ENCODE data around the gene SLC16A4.
A peak's percentile ranks its signal among the peaks of the same experiment; 100 is the strongest.
"Not testable (repeated sequence)": the region's sequence is repeated elsewhere in the genome, so short reads cannot be mapped to it uniquely, and the experiment has no call there.

The SLC16A4 gene

DNA sequence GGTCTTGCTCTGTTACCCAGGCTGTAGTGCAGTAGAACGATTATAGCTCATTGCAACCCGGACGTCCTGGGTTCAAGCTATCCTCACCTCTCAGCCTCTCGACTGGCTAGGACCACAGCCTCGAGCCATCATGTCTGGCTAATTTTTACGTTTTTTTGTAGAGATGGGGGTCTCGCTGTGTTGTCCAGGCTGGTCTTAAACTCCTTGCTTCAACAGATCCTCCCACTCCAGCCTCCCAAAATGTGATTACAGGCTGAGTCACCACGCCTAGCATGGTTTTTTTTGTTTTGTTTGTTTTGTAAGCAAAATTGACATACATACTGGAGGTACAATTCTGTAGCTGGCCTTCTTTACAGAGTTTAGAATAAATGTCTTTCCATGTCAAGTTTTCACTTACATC, 17.7 kb upstream of the SLC16A4 start:
- no peak for DNase-seq

DNA sequence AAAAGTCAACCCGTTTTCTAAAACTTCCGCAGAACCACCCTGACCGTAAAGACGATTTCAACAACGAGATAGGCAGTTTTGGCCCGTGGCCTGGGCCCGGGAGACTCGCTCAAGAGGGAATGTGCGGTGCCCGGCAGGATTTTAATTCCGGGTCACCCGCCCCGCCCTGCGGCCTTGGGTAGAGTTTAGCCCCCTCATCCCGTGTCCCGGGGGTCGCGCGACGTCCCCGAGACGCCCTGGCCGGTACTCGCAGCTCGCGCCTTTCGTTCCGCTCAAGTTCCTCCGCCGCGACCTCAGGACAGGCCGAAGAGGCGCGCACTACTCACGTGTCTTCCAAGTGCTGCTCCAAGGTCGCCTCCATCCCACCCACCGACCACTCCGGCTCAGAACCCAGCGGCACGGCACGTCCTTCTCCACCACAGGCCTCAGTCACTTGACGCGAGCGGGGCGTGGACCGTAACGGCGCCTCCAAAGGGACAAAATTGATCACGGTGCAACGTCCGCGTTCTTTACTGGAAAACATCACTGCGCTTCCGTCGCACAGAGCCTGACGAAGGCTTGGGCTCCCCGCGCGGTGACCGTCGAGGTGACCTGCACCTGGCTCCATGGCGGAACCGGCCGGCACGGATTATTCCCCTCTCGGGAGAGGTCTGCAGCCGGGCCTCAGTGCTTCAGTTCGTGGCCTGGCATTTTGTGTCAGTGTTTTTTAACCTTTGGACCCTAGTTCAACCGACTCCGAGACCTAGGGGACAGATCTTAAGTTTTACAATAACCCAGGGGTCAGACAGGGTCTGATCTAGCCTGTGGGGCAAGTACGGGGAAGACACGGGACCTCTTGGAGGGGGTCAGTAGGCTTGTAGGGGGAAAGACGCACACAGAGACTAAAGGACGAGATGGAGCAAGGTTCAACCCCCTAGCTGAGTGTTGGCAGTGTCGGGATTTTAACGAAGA, 16.7 kb upstream of the SLC16A4 start, which contains the start of gene LAMTOR5:
Gene LAMTOR5, minus strand, starts transcription at position 435 of the 951 bp plus-strand sequence. Its CDS starts 74 bp downstream, at position 361.
- peak; percentile 95 for DNase-seq

DNA sequence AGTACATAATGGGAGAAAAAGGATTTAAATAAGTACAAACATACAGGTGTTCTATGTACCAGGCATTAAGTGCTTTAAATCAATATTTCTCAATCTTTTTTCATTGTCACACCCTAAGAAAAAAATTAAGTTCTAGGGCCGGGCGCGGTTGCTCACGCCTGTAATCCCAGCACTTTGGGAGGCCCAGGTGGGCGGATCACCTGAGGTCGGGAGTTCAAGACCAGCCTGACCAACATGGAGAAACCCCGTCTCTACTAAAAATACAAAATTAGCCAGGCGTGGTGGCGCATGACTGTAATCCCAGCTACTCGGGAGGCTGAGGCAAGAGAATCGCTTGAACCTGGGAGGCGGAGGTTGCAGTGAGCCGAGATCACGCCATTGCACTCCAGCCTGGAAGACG, 15.6 kb upstream of the SLC16A4 start:
- DNase-seq: not testable (repeated sequence)

DNA sequence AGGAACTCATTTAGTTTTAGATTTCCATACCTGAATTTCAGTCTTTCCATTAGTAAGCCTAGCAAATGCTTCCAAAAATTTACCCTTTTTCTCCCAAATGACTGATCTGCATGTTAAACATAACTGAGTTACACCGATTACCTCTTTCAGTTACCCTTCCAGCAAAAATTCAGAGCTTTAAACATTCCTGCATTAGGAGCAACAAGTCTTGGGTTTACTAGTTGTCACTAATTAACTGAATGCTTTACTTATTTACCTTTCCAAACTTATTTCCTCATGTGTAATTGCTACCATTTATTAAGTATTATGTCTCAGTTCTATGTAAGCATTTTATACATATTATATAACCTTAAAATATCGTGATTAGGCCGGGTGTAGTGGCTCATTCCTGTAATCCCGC, 13.6 kb upstream of the SLC16A4 start:
- DNase-seq: no peak

DNA sequence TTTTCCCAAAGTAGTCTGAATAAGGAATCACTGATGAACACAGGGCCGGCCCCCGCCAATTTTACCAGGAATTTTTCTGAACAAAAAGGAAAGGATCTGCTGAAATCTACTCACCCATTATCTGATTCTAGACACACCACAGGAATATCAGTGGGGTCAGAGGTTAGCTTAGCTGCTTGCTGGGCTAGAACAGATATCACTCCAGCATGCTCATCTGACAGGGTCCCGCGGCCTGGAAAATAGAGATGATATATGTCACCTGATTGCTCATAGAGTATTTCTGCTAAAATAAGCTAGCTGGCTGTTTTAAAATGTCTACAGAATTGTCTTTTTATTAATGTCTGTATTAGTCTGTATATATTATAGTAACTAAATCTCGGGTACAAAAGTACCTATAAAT, 13.0 kb upstream of the SLC16A4 start:
- DNase-seq: no peak

DNA sequence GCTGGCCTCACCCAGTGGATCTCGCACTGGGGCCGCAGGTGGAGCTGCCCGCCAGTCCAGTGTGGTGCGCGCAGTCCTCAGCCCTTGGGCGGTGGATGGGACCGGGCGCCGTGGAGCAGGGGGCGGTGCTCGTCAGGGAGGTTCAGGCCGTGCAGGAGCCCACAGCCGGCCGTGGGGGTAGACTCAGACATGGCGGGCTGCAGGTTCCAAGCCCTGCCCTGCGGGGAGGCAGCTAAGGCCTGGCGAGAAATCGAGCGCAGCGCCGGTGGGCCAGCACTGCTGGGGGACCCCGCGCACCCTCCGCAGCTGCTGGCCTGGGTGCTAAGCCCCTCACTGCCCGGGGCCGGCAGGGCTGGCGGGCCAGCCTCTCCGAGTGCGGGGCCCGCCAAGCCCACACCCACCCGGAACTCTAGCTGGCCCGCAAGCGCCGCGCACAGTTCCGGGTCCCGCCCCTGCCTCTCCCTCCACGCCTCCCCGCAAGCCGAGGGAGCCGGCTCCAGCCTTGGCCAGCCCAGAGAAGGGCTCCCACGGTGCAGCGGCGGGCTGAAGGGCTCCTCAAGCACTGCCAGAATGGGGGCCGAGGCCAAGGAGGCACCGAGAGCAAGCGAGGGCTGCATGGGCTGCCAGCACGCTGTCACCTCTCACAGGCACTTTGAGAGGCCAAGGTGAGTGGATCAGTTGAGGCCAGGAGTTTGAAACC, 5.6 kb upstream of the SLC16A4 start:
- DNase-seq: not testable (repeated sequence)

DNA sequence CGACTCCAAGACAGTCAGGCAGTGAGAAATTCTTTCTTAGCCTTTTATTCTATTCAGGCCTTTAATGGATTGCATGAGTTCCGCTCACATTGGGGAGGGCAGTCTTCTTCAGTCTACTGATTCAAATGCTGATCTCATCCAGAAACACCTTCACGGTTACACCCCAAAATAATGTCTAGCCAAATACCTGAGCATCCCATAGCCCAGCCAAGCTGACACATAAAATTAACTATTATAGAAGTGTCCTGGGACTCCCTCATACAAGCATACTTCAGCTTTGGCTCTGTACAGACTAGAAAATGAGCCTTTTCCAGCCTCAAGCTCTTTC, 3.6 kb upstream of the SLC16A4 start:
- DNase-seq: no peak

DNA sequence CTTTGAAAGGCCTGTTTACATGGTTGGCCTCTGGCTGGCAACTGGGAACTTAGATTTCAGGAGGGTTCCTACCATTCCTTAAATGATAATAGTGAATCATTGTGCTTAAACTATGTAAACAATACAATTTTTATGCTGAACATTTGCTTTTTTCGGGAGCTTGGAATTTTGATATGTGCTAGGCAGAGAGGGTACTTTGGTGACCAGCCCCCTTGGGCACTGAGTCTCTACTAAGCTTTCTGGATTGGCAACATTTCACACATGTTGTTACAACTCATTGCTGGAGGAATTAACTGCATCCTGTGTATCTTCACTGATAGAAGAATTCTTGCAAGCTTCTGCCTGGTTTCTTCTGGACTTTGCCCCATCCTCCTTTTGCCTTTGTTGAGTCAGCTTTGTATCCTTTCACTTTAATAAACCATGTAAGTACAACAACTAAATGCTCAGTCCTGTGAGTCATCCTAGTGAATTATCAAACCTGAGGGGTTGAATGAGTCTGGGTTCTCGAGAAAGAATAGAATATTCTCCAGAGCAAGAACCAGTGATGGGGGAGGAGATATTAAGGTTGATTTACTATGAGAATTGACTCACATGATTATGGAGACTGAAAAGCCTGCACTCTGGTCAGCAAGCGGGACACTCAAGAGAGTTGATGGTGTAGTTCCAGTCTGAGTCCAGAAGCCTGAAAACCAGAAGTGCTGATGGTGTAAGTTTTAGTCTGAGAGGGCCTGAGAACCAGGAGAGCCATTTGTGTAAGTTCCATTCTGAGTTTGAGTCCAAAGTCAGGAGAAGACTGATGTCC, 3.1 kb upstream of the SLC16A4 start:
- no peak for DNase-seq

DNA sequence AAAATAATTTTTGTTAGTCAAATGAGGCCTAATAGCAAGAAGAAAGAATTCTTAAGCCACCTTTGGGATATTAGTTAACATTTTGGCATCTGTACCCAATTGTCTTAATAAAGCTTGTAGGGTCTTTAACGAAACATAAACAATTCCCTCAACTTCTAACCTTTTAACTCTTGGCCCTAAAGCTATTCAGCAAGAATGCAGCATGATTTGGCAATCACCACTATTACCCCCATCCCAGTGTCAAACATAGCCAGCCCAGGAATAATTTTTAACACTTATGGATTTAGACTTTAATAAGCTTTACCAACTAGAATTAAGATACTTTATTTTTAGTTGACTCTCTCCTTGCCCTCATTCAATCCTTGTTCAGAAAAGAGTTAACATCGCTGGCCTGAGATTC, 2.5 kb upstream of the SLC16A4 start:
- DNase-seq: no peak

DNA sequence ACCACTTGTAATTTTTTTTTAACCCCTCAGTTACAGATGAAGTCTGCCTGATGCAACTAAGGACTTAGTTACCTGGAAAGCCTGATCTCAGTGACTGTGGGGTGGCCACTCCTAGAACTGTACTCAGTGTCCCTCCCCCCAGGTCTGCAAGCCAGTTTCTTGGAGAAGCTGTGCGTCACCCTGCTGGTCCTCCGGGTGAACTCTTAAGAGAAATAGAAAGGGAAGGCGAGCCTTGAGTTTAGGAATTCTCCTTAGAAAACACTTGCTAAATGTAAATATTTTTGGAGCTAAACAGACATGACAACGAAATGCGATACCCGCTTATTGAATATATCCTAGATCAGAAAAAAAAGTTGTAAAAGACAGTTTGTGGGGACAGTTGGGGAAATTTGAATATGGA, 730 bp downstream of the SLC16A4 start:
- no peak for DNase-seq

DNA sequence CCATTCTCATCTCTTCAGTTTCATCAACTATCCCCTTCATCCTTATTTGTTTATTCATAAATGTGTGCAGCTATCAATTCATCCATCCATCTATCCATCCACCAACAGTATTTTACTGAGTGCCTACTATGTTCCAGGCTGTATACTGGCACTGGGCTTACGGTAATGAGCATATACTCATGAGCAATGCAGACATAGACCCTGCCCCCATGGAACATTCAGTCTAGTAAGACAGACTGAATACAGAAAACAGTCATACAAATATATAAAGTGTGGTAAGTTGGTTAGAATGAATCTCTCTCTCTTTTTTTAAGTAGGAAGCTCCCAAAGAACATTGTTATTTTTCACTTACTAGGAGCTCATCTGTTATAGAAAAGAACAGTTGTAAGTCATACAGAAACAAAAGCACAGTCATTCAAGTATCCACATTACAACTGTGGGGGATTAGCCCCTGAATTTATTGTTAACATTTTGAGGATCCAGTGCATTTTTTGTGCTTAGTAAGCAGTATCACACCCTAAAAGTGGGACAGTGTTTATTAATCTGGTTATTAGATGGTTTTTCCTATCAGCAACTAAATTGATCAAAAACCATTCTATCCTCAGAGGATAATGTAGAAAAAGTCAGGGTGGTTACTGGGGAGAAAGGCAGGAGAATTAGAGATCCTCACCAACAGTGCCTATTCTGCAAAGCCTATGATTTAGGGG, 3.6 kb downstream of the SLC16A4 start:
- no peak for DNase-seq

DNA sequence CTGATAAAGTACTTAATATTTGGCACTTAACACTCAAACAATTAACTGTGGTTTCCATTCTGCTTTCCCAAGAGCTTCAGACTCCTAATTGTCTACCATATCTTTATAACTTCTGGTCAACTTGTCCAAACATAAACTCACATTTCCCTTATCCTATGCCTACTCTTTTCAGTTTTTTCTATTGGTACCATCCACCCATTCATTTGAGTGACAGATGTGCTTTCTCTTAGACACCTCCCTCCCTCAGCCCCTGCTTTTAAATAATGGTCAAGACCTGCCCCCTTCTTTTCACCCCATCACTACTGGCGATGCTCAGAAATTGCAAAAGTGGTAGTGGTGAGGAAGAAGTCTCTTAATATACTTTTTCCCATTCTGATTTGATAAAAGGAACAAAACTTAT, 5.5 kb downstream of the SLC16A4 start:
- DNase-seq: no peak

DNA sequence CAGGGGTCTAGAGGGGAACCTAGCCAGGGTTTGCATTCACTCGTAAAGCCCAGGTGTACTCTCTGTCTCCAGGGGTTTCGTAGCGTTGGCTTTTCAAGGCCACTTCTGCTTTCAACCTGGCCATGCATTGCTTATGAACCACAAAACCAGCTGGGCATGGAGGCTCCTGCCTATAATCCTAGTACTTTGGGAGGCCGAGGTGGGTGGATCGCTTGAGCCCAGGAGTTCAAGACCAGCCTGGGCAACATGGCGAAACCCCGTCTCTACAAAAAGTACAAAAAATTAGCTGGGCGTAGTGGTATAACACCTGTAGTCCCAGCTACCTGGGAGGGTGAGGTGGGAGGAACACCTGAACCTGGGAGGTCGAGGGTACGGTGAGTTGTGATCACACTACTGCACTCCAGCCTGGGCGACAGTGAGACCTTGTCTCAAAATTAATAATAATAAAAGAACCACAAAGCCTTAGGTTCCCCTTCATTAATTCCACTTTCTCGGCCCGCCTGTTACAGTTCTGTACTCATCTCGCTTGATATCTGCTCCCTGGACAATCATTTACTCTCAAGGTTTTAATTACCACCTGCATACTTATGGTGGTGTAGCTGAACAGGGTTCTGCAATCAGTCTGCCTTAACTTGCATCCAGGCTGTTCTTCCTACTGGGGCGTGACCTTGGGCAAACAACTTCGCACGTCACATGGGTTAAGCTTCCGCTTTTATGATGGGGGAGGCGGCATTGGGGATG, 6.1 kb downstream of the SLC16A4 start:
- DNase-seq: no peak

DNA sequence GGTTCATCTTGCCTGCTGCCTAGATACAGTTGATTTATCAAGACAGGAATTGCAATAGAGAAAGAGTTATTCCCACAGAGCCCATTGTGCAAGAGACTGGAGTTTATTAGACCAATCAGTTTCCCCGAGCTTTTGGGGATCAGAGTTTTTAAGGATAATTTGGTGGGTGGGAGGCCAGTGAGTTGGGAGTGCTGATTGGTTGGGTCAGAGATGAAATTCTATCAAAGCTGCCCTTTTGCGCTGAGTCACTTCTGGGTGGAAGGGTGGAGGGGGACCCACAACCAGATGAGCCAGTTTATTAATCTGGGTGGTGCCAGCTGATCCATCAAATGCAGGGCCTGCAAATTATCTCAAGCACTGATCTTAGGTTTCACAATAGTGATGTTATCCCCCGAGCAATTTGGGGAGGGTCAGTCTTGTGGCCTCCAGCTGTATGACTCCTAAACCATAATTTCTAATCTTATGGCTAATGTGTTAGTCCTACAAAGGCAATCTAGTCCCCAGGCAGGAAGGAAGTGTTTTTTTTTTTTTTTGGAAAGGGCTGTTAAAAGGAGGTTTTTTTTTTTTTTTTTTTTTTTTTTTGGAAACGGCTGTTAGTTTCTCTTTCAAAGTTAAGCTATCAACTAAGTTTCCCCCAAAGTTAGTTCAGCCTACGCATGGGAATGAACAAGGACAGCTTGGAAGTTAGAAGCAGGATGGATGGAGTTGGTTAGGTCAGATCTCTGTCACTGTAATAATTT, 7.4 kb downstream of the SLC16A4 start:
- DNase-seq: no peak

DNA sequence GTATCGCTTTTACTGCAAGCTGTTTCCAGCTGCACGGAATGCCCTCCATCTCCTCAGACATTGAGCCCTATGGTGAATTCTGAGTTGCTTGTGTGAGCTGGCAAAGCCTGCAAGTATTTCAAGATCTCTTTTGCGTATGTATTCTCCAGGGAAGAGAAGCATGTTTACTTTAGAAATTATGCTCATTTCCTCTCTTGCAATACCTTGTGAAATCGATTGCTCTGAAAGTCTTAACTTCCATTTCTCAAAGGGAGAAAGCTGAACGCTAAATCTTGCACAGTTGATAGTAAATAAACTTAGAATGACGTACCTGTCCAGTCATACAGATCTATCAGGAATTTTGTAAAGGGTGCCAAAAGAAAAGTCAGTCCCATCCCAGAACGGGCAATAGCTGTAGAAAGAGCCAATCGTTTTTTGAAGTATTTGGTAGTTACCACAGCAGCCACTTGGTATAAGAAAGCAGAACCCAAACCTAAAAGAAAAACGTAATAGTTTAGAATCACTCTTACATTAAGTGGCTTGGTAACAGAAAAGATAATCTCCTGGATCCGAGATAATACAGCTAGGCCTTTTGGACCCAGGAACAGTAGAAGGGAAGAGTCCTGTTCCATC, 10.0 kb downstream of the SLC16A4 start:
- DNase-seq: no peak

DNA sequence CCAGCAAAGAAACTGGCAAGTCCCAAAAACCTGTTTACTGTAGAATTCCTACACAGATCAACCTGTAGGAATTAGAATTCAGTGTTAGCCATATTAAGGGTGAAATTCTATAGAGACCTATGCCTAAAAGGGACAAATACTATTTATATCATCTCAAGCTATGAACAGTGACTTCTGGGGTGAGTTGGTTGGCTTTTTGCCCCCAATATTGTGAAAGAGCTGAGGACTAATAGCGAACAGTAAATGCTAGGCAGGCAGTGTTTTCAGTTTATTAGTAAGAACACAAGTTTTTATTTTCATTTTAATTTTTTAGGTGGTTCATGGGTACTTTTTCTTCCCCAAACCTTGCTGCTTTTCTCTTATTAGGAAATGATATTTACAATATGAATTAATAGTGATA, 15.3 kb downstream of the SLC16A4 start:
- no peak for DNase-seq

DNA sequence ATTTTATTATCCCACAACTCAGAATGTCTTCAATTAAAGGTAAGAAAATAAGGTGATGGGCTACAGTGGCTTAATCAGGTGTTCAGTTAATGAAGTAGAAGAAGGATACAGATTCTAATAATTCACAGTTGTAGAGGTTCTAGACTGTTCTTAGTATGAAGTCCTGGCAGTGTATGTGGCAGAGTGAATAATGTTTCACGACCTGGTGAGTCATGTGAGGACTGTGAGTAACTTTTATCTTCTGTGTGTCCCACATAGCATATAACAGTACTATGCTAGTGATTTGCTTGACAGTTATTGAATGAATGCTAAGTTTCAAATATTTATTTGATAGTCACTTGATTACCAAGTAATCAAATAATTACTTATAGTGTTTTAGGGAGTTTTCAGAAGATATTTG, 20.0 kb downstream of the SLC16A4 start:
- peak; percentile 10 for DNase-seq

DNA sequence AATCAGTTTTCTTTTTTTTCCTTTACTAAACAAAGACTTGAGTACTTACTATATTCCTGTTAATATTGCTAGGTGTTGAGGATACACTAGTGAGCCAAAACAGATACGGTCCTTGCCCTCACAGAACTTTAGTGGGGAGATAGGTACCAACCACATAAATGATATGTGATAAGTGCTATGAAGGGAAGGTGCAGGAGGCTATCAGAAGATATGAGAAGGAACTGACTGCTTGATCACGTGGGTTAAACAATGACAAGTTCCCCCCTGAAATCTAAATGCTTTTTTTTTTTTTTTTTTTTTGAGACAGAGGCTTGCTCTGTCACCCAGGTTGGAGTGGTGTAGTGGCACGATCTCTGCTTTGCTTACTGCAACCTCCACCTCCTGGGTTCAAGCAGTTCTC, 26.6 kb downstream of the SLC16A4 start:
- no peak for DNase-seq

DNA sequence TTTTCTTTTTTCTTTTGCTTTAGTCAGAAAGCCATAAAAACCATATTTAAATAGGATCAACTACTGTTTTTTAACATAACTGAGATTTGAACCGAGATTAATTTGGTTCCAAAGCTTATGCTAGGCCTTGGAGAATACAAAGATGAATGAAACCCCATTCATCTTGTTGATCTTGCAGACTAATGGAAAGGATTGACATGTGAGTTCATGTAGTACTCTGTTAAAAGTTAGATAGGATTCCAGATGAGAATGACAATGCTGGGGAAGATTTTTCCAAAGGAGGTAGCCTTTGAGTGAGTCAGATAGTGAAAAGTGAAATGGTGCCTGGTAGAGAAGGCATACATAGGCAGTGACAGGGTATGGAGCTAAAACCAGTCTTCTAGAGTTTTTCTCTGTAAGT, 29.0 kb downstream of the SLC16A4 start:
- no peak for DNase-seq

DNA sequence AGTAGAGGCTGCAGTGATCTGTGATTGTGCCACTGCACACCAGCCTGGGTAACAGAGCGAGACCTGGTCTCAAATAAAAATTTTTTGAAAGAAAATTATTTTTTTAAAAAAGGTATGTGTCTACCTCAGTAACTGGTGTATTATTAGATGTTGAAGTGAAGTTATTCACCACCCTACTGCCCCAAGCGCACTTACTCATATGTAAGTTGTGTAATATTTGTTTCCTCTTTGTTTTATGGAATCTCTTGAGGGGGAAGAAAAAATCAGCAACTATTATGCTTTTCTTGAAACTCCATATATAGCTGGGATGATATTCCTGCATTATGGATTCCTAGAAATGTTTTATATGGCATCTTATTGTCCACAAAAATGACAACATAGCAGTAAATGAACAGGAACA, 30.4 kb downstream of the SLC16A4 start:
- DNase-seq: no peak

DNA sequence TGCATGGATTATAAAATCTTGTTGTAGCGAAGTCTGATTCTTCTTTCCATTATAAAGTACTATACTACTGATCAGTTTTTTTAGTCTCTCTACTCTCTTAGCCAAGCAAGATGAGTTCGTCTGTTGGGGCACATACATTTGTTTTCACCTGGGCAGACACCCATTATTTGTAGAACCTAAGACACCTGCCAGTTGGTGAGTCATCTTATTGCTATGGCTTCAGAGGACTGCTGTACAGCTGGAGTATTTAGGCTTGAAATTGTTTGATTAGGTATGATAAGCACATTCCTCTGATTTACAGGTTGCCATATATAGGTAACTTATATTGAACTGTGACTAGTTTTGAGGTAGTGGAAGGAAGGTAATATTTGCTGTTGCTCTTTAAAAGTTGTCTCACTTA, 34.4 kb downstream of the SLC16A4 start:
- no peak for DNase-seq

Data from CD4-positive, alpha-beta T cell treated with Interleukin-4 for 4 hours (primary cell).